Esophagus squamous epithelium (tissue), 5 donors: ENCODE data around the gene CFTR. TPM values are rescaled to one million over a fixed set of nuclear protein-coding genes. Genes with fewer than 3 reads are reported as not detected.

Experiments
- DNase-seq: peaks from one replicate; lab custom pipeline; 2025; lab: John Stamatoyannopoulos, UW
- H3K27ac ChIP-seq, 4 donors: fragments of 200-600 bp; sonication (generic); one replicate each; pipeline ENCODE4 v1.5.1; 2016 to 2019; ENCODE audit warnings: mild to moderate bottlenecking in 1 of 4
- H3K27me3 ChIP-seq, 4 donors: fragments of 200-600 bp; sonication (generic); 1 replicate in 3 of 4; 2 replicates in 1 of 4; pipeline versions ENCODE4 v1.5.1 to v1.6.0; 2017 to 2021; ENCODE audit warnings: antibody characterized with exemption in 1 of 4
- H3K36me3 ChIP-seq, 3 donors: fragments of 200-600 bp; sonication (generic); one replicate each; pipeline ENCODE4 v1.5.1; 2016 to 2019
- H3K4me1 ChIP-seq, 3 donors: fragments of 200-600 bp; sonication (generic); one replicate each; pipeline ENCODE4 v1.5.1; 2017 to 2019
- H3K4me3 ChIP-seq, 4 donors: fragments of 200-600 bp; sonication (generic); 1 replicate in 3 of 4; 2 replicates in 1 of 4; pipeline ENCODE4 v1.5.1; 2016 to 2019; ENCODE audit warnings: mild to moderate bottlenecking in 2 of 4, moderate library complexity in 1 of 4
- H3K9me3 ChIP-seq, 3 donors: fragments of 200-600 bp; sonication (generic); one replicate each; pipeline ENCODE4 v1.5.1; 2016 to 2019
- POLR2A ChIP-seq, 4 donors: fragments of 450-650 bp; IDR thresholded peaks; one replicate each; pipeline ENCODE4 v1.6.1; 2017; ENCODE audit warnings: antibody characterized with exemption in 4 of 4, mild to moderate bottlenecking in 4 of 4, moderate library complexity in 3 of 4
- WGBS, 2 donors: methylation state at CpG; one replicate each; pipeline ENCODE4 v1.1.5; 2018; 5-methylcytosine and 5-hydroxymethylcytosine counted together
- intact Hi-C: fragments of 100-400 bp; cut with DNase I; formaldehyde crosslinking; loops from one replicate; pipeline ENCODE4 v1.15.0; 2022
- total RNA-seq, 4 donors: library from RNA; depleted of rRNA; stranded (reverse); fragments of >200 nt; gene quantifications; one replicate each; pipeline ENCODE4 v1.1.0, GENCODE V29; 2016
- TF ChIP-seq, protein P1 (sequence below), 6 experiments: fragments of 450-650 bp in 4 of 6; fragments of 200-600 bp in 2 of 6; sonication (generic) in 2 of 6; IDR thresholded peaks; one replicate each; pipeline ENCODE4 v1.5.1; 2016 to 2019; ENCODE audit warnings: antibody characterized with exemption in 6 of 6, mild to moderate bottlenecking in 4 of 6, moderate library complexity in 4 of 6
- donor health status: DM: yes; HTN: yes; CAD: no.

CFTR gene
- total RNA-seq, 4 donors from 2014 or later: 0.38 to 2.1 (median 0.99) TPM; not detected in 1

DNA sequence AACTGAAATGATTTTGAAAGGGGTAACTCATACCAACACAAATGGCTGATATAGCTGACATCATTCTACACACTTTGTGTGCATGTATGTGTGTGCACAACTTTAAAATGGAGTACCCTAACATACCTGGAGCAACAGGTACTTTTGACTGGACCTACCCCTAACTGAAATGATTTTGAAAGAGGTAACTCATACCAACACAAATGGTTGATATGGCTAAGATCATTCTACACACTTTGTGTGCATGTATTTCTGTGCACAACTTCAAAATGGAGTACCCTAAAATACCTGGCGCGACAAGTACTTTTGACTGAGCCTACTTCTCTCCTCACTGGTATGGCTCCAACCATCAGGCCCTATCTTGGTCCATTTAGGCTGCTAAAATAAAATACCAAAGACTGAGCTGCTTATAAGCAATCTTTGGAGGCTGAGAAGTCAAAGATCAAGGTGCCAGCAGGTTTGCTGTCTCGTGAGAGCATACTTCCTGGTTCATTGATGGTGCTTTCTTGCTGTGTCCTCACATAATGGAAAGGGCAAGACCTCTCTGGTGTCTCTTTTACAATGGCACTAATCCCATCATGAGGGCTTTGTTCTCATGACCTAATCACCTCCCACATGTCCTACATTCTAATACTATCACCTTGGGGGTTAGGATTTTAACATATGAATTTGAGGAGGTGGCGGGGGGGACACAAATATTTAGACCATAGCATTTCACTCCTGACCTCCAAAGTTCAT lies 173.3 kb downstream of the CFTR start:
- 78 to 93% methylated on average over 4 of the region's 4 CpGs for WGBS, 2 donors
- H3K27me3 ChIP-seq: no peaks in the 10 kb centered on the region
- no peak for DNase-seq

DNA sequence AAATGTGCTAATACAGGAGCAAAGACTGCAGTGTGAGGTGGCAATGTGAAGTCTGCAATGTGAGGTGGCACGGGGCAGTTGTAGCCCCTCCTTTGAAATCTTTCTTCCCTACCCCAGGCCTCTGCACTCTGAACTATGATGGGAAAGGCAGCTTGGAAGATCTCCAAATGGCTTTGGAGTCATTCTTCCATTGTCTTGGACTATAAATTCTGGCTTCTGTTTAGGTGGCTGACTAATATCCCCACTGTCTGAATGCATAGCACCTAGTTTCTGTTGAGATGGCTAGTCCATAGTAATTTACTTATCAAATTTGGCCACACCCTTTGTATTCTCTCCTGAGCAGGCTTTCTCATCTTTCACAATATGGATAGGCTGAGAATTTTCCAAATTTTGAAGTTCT lies 175.0 kb downstream of the CFTR start:
- peak overlapping the region in 2 of 4 donors; percentile 28 to 62 for H3K27ac ChIP-seq
- TF ChIP-seq, protein P1, sequence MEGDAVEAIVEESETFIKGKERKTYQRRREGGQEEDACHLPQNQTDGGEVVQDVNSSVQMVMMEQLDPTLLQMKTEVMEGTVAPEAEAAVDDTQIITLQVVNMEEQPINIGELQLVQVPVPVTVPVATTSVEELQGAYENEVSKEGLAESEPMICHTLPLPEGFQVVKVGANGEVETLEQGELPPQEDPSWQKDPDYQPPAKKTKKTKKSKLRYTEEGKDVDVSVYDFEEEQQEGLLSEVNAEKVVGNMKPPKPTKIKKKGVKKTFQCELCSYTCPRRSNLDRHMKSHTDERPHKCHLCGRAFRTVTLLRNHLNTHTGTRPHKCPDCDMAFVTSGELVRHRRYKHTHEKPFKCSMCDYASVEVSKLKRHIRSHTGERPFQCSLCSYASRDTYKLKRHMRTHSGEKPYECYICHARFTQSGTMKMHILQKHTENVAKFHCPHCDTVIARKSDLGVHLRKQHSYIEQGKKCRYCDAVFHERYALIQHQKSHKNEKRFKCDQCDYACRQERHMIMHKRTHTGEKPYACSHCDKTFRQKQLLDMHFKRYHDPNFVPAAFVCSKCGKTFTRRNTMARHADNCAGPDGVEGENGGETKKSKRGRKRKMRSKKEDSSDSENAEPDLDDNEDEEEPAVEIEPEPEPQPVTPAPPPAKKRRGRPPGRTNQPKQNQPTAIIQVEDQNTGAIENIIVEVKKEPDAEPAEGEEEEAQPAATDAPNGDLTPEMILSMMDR (IDR thresholded peaks at IDR 0.05): no peak
- TF ChIP-seq POLR2A (IDR thresholded peaks at IDR 0.05): no peak
- H3K4me3 ChIP-seq: no peak overlapping the region
- peaks cover 0 to 16% (median 0%) of the 10 kb centered on the region in 3 donors for H3K4me1 ChIP-seq
- no peaks in the 10 kb centered on the region for H3K36me3 ChIP-seq
- no peaks in the 10 kb centered on the region for H3K9me3 ChIP-seq
- DNase-seq: no peak
- intact Hi-C loops: no loop called here
- H3K27me3 ChIP-seq: no peaks in the 10 kb centered on the region
- WGBS, 2 donors: 83 to 86% methylated on average over 1 of the region's 1 CpG

More for the DNA sequence above, 173.3 kb downstream of the CFTR start:
- no peaks in the 10 kb centered on the region for H3K36me3 ChIP-seq
- TF ChIP-seq, protein P1 (IDR thresholded peaks at IDR 0.05): no peak
- intact Hi-C loops: no loop called here
- no peak overlapping the region for H3K4me3 ChIP-seq
- H3K4me1 ChIP-seq: peaks cover 0 to 22% (median 0%) of the 10 kb centered on the region in 3 donors
- no peaks in the 10 kb centered on the region for H3K9me3 ChIP-seq
- H3K27ac ChIP-seq: no peak overlapping the region

DNA sequence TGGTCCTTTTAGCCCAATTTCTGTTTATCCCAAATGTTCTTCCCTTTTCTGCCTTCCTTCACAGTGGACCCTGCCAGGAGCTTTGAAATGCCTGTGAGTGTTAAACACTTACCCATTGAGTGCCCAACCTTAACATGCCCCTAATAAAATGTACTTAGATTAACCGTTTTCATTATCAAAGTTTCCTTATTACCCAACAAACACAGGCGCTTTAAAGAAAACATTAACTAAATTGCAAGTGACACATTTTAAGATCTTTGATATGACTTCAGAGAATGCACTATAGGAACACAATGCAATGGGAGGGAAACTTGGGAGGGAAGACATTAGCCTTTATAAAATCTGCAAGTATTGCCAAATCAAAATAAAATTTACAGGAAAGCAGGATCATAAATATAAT lies 177.0 kb downstream of the CFTR start:
- Histone ChIP-seq H3K9me3 (no peaks in the 10 kb centered on the region), H3K27ac (peak overlapping the region in 2 of 4 donors; percentile 46 to 62), H3K36me3 (no peaks in the 10 kb centered on the region), H3K4me1 (peaks cover 0 to 16% (median 0%) of the 10 kb centered on the region in 3 donors), H3K4me3 (no peak overlapping the region), H3K27me3 (no peaks in the 10 kb centered on the region)
- WGBS, 2 donors: 83 to 85% methylated on average over 2 of the region's 2 CpGs
- no peak for DNase-seq
- intact Hi-C loops: no loop called here
- TF ChIP-seq, protein P1 (IDR thresholded peaks at IDR 0.05): no peak
- TF ChIP-seq POLR2A (IDR thresholded peaks at IDR 0.05): no peak

DNA sequence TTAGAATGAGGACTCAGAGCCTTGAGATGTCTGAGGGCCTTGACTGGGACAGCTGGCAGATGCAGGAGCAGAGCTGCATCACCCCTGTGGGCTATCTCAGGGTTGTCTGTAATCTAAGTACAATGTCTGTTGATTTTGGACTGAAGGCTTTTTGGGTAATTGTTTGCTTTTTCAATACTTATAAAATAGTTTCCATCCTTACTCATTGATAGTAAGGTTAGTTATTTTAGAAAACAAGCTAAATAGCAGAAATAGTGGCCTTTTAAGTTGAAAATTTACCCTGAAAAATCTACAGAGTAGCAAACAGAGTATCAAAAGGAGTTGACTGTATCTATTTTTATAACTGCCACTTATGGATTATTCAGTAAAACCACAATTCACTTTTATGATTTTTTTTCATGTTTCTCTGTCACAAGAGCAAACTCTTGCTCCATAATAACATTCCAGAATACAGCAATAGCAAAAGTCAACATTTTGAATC lies 179.7 kb downstream of the CFTR start:
- Histone ChIP-seq H3K9me3 (no peaks in the 10 kb centered on the region), H3K4me3 (no peak overlapping the region), H3K4me1 (peaks cover 0 to 9% (median 0%) of the 10 kb centered on the region in 3 donors), H3K27me3 (no peaks in the 10 kb centered on the region), H3K27ac (no peak overlapping the region), H3K36me3 (no peaks in the 10 kb centered on the region)
- TF ChIP-seq, protein P1 (IDR thresholded peaks at IDR 0.05): no peak
- no peak for TF ChIP-seq POLR2A (IDR thresholded peaks at IDR 0.05)
- no peak for DNase-seq
- intact Hi-C loops: no loop called here

DNA sequence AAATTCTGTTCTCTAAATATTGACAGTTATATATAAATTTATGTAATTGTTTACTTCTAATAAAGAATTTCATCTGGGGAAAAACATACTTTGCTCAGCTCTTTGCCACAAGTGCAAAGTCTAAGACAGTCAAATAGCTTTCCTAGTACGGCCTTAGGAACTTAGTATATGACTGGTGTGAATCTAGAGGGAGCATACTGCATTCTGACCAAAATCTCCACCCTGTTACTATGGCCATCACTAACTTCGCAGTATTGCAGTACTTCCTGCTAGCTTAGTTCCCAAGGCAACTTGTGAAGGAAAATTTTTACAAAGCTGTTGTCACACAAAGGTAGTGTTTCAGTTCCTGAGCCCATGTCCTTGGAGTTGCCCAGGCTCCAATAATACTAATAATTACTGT lies 181.5 kb downstream of the CFTR start:
- no peak for DNase-seq
- 72 to 82% methylated on average over 2 of the region's 2 CpGs for WGBS, 2 donors
- no peaks in the 10 kb centered on the region for H3K4me1 ChIP-seq
- no peaks in the 10 kb centered on the region for H3K36me3 ChIP-seq
- H3K27me3 ChIP-seq: no peaks in the 10 kb centered on the region
- H3K27ac ChIP-seq: no peak overlapping the region
- H3K4me3 ChIP-seq: no peak overlapping the region
- H3K9me3 ChIP-seq: no peaks in the 10 kb centered on the region
- TF ChIP-seq POLR2A (IDR thresholded peaks at IDR 0.05): no peak
- TF ChIP-seq, protein P1 (IDR thresholded peaks at IDR 0.05): no peak
- intact Hi-C loops: no loop called here
